Trophoblast cell (in vitro differentiated cells and primary cell): ENCODE measurements around the gene DES.

Experiments
- DNase-seq, 2 donors: peaks; one replicate each; pipeline ENCODE4 v3.0.0-alpha.2; 2016
- H2AFZ ChIP-seq: 2 replicates; pipeline ENCODE4 v1.6.1; 2013; ENCODE audit warnings: low read length, moderate library complexity, mild to moderate bottlenecking; ENCODE audit not compliant: insufficient read depth, poor library complexity
- H2AK5ac ChIP-seq: 2 replicates; pipeline ENCODE4 v1.6.1; 2013; ENCODE audit warnings: mild to moderate bottlenecking, low read length
- H2BK120ac ChIP-seq: 2 replicates; pipeline ENCODE4 v1.6.1; 2013; ENCODE audit warnings: low read length, mild to moderate bottlenecking, moderate library complexity; ENCODE audit not compliant: insufficient read depth, poor library complexity
- H2BK12ac ChIP-seq: 2 replicates; pipeline ENCODE4 v1.6.1; 2013; ENCODE audit warnings: mild to moderate bottlenecking, low read length, moderate library complexity
- H2BK5ac ChIP-seq: 2 replicates; pipeline ENCODE4 v1.6.1; 2013; ENCODE audit warnings: low read length, low read depth, moderate library complexity, mild to moderate bottlenecking; ENCODE audit not compliant: poor library complexity
- H3K14ac ChIP-seq: 2 replicates; pipeline ENCODE4 v1.6.1; 2013; ENCODE audit warnings: mild to moderate bottlenecking, low read length
- H3K18ac ChIP-seq: 2 replicates; pipeline ENCODE4 v1.6.1; 2013; ENCODE audit warnings: mild to moderate bottlenecking, low read length
- H3K23ac ChIP-seq: 2 replicates; pipeline ENCODE4 v1.6.1; 2013; ENCODE audit warnings: low read length
- H3K27ac ChIP-seq: 2 replicates; pipeline ENCODE4 v1.5.1; 2013; ENCODE audit warnings: low read depth, mild to moderate bottlenecking, inconsistent platforms, low read length, moderate library complexity
- H3K27me3 ChIP-seq: 2 replicates; pipeline ENCODE4 v1.6.1; 2013; ENCODE audit warnings: inconsistent platforms, mild to moderate bottlenecking, low read length, moderate library complexity; ENCODE audit not compliant: insufficient read depth
- H3K36me3 ChIP-seq, 2 experiments: 1 replicate in 1 of 2; 2 replicates in 1 of 2; pipeline ENCODE4 v1.6.1; 2013; ENCODE audit warnings: low read length in 2 of 2, mild to moderate bottlenecking in 2 of 2, moderate library complexity in 1 of 2; ENCODE audit not compliant: insufficient read depth in 2 of 2, control insufficient read depth in 1 of 2
- H3K4ac ChIP-seq: 2 replicates; pipeline ENCODE4 v1.6.1; 2013; ENCODE audit warnings: low read depth, mild to moderate bottlenecking, low read length, moderate library complexity
- H3K4me1 ChIP-seq, 2 experiments: 1 replicate in 1 of 2; 2 replicates in 1 of 2; pipeline ENCODE4 v1.6.1; 2013; ENCODE audit warnings: low read length in 2 of 2, mild to moderate bottlenecking in 2 of 2, moderate library complexity in 1 of 2; ENCODE audit not compliant: insufficient read depth in 2 of 2, control insufficient read depth in 1 of 2
- H3K4me2 ChIP-seq: 2 replicates; pipeline ENCODE4 v1.6.1; 2013; ENCODE audit warnings: inconsistent platforms, mild to moderate bottlenecking, low read length, moderate library complexity
- H3K4me3 ChIP-seq: 2 replicates; pipeline ENCODE4 v1.5.1; 2013; ENCODE audit warnings: mild to moderate bottlenecking, low read depth, low read length, inconsistent platforms
- H3K79me1 ChIP-seq: one replicate; pipeline ENCODE4 v1.6.1; 2013; ENCODE audit warnings: low read length
- H3K79me2 ChIP-seq: 2 replicates; pipeline ENCODE4 v1.6.1; 2013; ENCODE audit warnings: low read length, mild to moderate bottlenecking; ENCODE audit not compliant: control insufficient read depth, insufficient read depth, poor library complexity
- H3K9ac ChIP-seq: 2 replicates; pipeline ENCODE4 v1.6.1; 2013; ENCODE audit warnings: mild to moderate bottlenecking, low read length
- H3K9me3 ChIP-seq: 2 replicates; pipeline ENCODE4 v1.6.1; 2013; ENCODE audit warnings: low read depth, mild to moderate bottlenecking, control low read depth, inconsistent platforms, low read length; ENCODE audit not compliant: insufficient read depth
- H4K12ac ChIP-seq: 2 replicates; pipeline ENCODE4 v1.6.1; 2013; ENCODE audit warnings: low read depth, mild to moderate bottlenecking, low read length, moderate library complexity
- H4K8ac ChIP-seq: 2 replicates; pipeline ENCODE4 v1.6.1; 2013; ENCODE audit warnings: low read depth, mild to moderate bottlenecking, low read length, moderate library complexity
- H4K91ac ChIP-seq: one replicate; pipeline ENCODE4 v1.6.1; 2013; ENCODE audit warnings: low read depth, mild to moderate bottlenecking, low read length, moderate library complexity
- WGBS: extraction: QIAGEN DNeasy Blood & Tissue Kit; methylation state at CpG from one replicate; pipeline ENCODE4 v1.1.7; 2013; ENCODE audit warnings: missing lambda C conversion rate; ENCODE audit not compliant: insufficient read length, insufficient coverage; ENCODE audit errors: extremely low coverage; 5-methylcytosine and 5-hydroxymethylcytosine counted together

The DES gene

DNA sequence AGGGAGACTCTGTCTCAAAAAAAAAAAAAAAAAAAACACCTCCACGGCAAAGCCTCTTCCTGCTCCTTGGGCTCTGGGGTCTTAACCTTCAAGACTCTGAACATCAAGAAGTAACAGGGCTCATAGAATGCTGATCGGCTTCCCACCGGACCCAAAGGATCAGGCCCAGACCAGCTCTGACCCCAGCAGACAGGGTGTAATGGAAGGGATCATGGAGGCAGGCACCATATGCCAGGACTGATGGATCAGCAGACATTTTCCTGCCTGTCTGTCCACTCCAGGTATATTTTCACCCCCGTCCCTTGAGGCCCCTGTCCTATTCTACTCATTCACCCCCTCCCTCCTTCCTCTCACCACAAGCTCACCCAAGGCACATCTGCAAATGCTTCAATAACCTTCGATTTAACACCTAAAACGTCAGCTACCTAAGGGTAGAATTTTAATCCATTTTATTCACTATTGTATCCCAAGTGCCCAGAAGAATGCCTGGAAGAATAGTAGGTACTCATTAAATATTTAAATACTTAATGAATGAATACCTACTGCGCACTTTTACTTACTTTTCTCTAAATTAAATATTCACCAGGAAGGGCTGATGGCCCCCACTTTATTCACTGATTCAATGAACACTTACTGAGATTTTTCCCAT lies 11.9 kb downstream of the DES start:
- Histone ChIP-seq H3K18ac (no peak overlapping the region), H4K12ac (no peak overlapping the region)

GRCh38 chr2:219430633-219431615 lies 12.7 kb downstream of the DES start:
- Histone ChIP-seq H3K9me3 (peaks cover under 1% of the 10 kb centered on the region), H2AFZ (no peak overlapping the region)
- WGBS = no CpG with 5 or more reads among the region's 9 CpGs

More for the DNA sequence above, 11.9 kb downstream of the DES start:
- Histone ChIP-seq H3K4me2 (no peak overlapping the region), H3K4me1 (peaks cover under 1 to 11% of the 10 kb centered on the region in 2 experiments), H3K27ac (no peak overlapping the region), H2BK12ac (peak overlapping the region; percentile 43), H3K27me3 (peaks cover 10% of the 10 kb centered on the region), H2BK5ac (no peak overlapping the region), H3K14ac (no peak overlapping the region), H3K79me1 (no peaks in the 10 kb centered on the region), H4K8ac (no peak overlapping the region), H3K23ac (no peak overlapping the region), H3K9me3 (peaks cover 2% of the 10 kb centered on the region), H3K79me2 (no peaks in the 10 kb centered on the region), H4K91ac (no peak overlapping the region), H3K9ac (no peak overlapping the region), H3K4me3 (no peak overlapping the region), H3K4ac (no peak overlapping the region), H3K36me3 (no peaks in the 10 kb centered on the region), H2AK5ac (no peak overlapping the region), H2AFZ (no peak overlapping the region), H2BK120ac (no peak overlapping the region)
- no peak for DNase-seq
- no CpG with 5 or more reads among the region's 7 CpGs for WGBS

DNA sequence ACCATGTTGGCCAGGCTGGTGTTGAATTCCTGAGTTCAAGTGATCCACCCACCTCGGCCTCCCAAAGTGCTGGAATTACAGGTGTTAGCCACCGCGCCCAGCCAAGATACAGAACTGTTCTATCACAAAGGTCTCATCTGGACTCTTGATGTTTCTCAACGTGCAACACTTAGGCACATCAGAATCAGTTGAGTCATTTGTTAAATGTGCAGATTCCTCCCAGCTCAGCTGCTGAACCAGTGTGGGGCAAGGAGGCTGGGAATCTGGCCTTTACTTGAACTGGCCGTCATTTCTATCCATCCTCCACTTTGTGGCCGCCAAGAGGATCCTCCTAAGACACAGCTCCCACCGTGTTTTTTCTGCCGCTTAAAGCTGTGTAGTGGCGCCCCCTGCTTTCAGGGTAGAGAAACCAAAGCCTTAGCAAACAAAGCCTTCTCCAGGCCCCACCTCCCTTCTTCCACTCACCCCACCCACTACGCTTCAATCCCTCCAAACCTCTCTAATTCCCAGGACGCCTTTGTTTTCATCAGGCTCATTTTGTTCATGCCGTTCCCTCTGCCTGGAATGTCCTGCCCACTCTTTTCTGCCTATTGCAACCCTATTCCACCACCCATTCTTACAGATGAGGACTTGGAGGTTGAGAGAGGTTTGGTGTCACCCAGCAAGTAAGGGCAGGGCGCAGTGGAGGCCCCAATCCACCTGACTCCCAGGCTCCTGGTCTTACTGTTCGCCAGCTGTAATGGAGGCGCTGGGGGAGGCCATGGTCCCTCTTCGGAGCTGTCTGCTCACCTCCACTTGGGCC lies 15.7 kb downstream of the DES start:
- Histone ChIP-seq H3K79me1 (no peaks in the 10 kb centered on the region), H3K9me3 (no peaks in the 10 kb centered on the region), H3K4me1 (peaks cover 2 to 11% of the 10 kb centered on the region in 2 experiments), H3K18ac (no peak overlapping the region), H4K8ac (peak overlapping the region; percentile 22), H3K27me3 (peaks cover 11% of the 10 kb centered on the region), H3K36me3 (no peaks in the 10 kb centered on the region), H3K23ac (no peak overlapping the region), H2AFZ (peak overlapping the region; percentile 8), H3K14ac (no peak overlapping the region), H3K27ac (no peak overlapping the region), H3K4ac (no peak overlapping the region), H3K4me2 (no peak overlapping the region), H2BK12ac (no peak overlapping the region), H3K9ac (no peak overlapping the region), H4K91ac (peak overlapping the region; percentile 20), H2AK5ac (peak overlapping the region; percentile 51), H4K12ac (peak overlapping the region; percentile 26), H2BK120ac (no peak overlapping the region), H3K4me3 (no peak overlapping the region), H3K79me2 (no peaks in the 10 kb centered on the region), H2BK5ac (no peak overlapping the region)
- WGBS = no CpG with 5 or more reads among the region's 16 CpGs
- peak; percentile 64 to 80 for DNase-seq

More at GRCh38 chr2:219430633-219431615, 12.7 kb downstream of the DES start:
- Histone ChIP-seq H3K36me3 (no peaks in the 10 kb centered on the region), H3K4ac (no peak overlapping the region), H3K79me1 (no peaks in the 10 kb centered on the region), H3K9ac (no peak overlapping the region), H3K4me3 (no peak overlapping the region), H3K23ac (no peak overlapping the region), H2BK12ac (no peak overlapping the region), H3K4me1 (peaks cover 2 to 11% of the 10 kb centered on the region in 2 experiments), H3K27ac (no peak overlapping the region), H3K14ac (no peak overlapping the region), H2BK5ac (no peak overlapping the region), H4K91ac (peak overlapping the region; percentile 16), H4K12ac (no peak overlapping the region), H3K18ac (no peak overlapping the region), H2AK5ac (no peak overlapping the region), H4K8ac (no peak overlapping the region), H3K79me2 (no peaks in the 10 kb centered on the region), H3K27me3 (peaks cover 11% of the 10 kb centered on the region), H3K4me2 (no peak overlapping the region), H2BK120ac (no peak overlapping the region)
- no peak for DNase-seq

- peak overlapping the region; percentile 20 for H4K91ac ChIP-seq
- no CpG with 5 or more reads among the region's 9 CpGs for WGBS
- no peak overlapping the region for H3K14ac ChIP-seq
- no peak overlapping the region for H3K23ac ChIP-seq
- H3K27me3 ChIP-seq = peaks cover 11% of the 10 kb centered on the region
- H4K8ac ChIP-seq = peak overlapping the region; percentile 22
- no peaks in the 10 kb centered on the region for H3K79me2 ChIP-seq
- H3K36me3 ChIP-seq = no peaks in the 10 kb centered on the region
- H2BK5ac ChIP-seq = no peak overlapping the region
- DNase-seq = no peak
- H2BK120ac ChIP-seq = no peak overlapping the region
- no peaks in the 10 kb centered on the region for H3K79me1 ChIP-seq
- H3K9me3 ChIP-seq = no peaks in the 10 kb centered on the region
- H2BK12ac ChIP-seq = no peak overlapping the region
- H2AK5ac ChIP-seq = no peak overlapping the region
- peak overlapping the region; percentile 38 for H3K4me2 ChIP-seq
- H3K4me1 ChIP-seq = peaks cover 2 to 11% of the 10 kb centered on the region in 2 experiments
- no peak overlapping the region for H3K4ac ChIP-seq
- H3K18ac ChIP-seq = no peak overlapping the region
- H2AFZ ChIP-seq = peak overlapping the region; percentile 8
- no peak overlapping the region for H3K27ac ChIP-seq
- H4K12ac ChIP-seq = peak overlapping the region; percentile 26
- no peak overlapping the region for H3K4me3 ChIP-seq
- H3K9ac ChIP-seq = no peak overlapping the region
Measured at GRCh38 chr2:219434468-219434717, 16.2 kb downstream of the DES start.
